SK-MEL-5 (cell line): ENCODE data around the gene KCTD7. TPM values are rescaled to one million over a fixed set of nuclear protein-coding genes. Genes with fewer than 3 reads are reported as not detected.
"Not testable (repeated sequence)": the region's sequence is repeated elsewhere in the genome, so short reads cannot be mapped to it uniquely, and the experiment has no call there.

Experiments
- DNase-seq: peaks from one replicate; pipeline ENCODE4 v3.0.0-alpha.2; 2016; ENCODE audit warnings: low read depth, low spot score
- in situ Hi-C: cut with HindIII; loops from 2 replicates; pipeline ENCODE4 v1.10.0; 2016; ENCODE audit warnings: low sequenced_read_pairs, high pct_unique_total_duplicates, low pct_unique_long_range_greater_than_20kb
- total RNA-seq: library from RNA; depleted of rRNA; stranded (reverse); fragments of >200 nt; shearing (Covaris generic); gene quantifications from 2 replicates; pipeline ENCODE4 v1.2.3, GENCODE V29; 2014

Gene KCTD7
- total RNA-seq, 1 experiment from 2014 or later = 24.5 TPM

GRCh38 chr7:66606540-66607291 is 22.0 kb upstream of the KCTD7 start:
- in situ Hi-C loops, DNase-seq: not testable (repeated sequence)

- in situ Hi-C loops = no loop called here
- no peak for DNase-seq
Observed at GRCh38 chr7:66609176-66609575, 19.5 kb upstream of the KCTD7 start.

- in situ Hi-C loops, DNase-seq: not testable (repeated sequence)
Observed at GRCh38 chr7:66614596-66614995, 14.1 kb upstream of the KCTD7 start.

- DNase-seq = no peak
- in situ Hi-C loops = no loop called here
Observed at GRCh38 chr7:66615699-66616098, 13.0 kb upstream of the KCTD7 start.

- in situ Hi-C loops = no loop called here
Observed at GRCh38 chr7:66617295-66617694, 11.4 kb upstream of the KCTD7 start.

GRCh38 chr7:66619341-66619948 is 9.2 kb upstream of the KCTD7 start:
- DNase-seq = peak; percentile 22
- in situ Hi-C loops = not testable (repeated sequence)

More at GRCh38 chr7:66617295-66617694, 11.4 kb upstream of the KCTD7 start:
- DNase-seq = no peak

GRCh38 chr7:66626331-66626934 is 2.2 kb upstream of the KCTD7 start:
- DNase-seq = no peak
- in situ Hi-C loops = no loop called here

- no peak for DNase-seq
- in situ Hi-C loops = no loop called here
Observed at GRCh38 chr7:66627151-66627681, 1.5 kb upstream of the KCTD7 start.

GRCh38 chr7:66627881-66628360 is 760 bp upstream of the KCTD7 start:
- in situ Hi-C loops = no loop called here
- DNase-seq = no peak

- no peak for DNase-seq
- in situ Hi-C loops = no loop called here
Observed at GRCh38 chr7:66629222-66630062, 761 bp downstream of the KCTD7 start.

- DNase-seq = no peak
- in situ Hi-C loops = no loop called here
Observed at GRCh38 chr7:66630531-66630930, 1.9 kb downstream of the KCTD7 start.

- in situ Hi-C loops = no loop called here
- DNase-seq = no peak
Observed at GRCh38 chr7:66631471-66631870, 2.8 kb downstream of the KCTD7 start.

GRCh38 chr7:66634816-66635215 is 6.1 kb downstream of the KCTD7 start:
- in situ Hi-C loops = no loop called here
- no peak for DNase-seq

GRCh38 chr7:66635322-66635981 is 6.8 kb downstream of the KCTD7 start:
- in situ Hi-C loops, DNase-seq: not testable (repeated sequence)

- DNase-seq = peak; percentile 84
- in situ Hi-C loops = not testable (repeated sequence)
Observed at GRCh38 chr7:66635982-66636546, 7.4 kb downstream of the KCTD7 start.

GRCh38 chr7:66638309-66639099 is 9.8 kb downstream of the KCTD7 start:
- in situ Hi-C loops = no loop called here
- no peak for DNase-seq
